ENCODE data around the gene EFCAB12.
"Not testable (repeated sequence)": the region's sequence is repeated elsewhere in the genome, so short reads cannot be mapped to it uniquely, and the experiment has no call there.

Gene EFCAB12

GRCh38 chr3:129384594-129385323 is 43.7 kb downstream of the EFCAB12 start:
- Histone ChIP-seq H3K27me3 (ENCODE audit: insufficient read depth, poor library complexity, severe bottlenecking) (no peaks in the 10 kb centered on the region), H3K27ac (replicated peaks) (no peak overlapping the region), H3K4me3 (replicated peaks; ENCODE audit: insufficient read depth, low read length) (no peak overlapping the region)
- peak; percentile 48 for TF ChIP-seq POLR2AphosphoS5 (IDR thresholded peaks at IDR 0.05; ENCODE audit: low read depth)
- TF ChIP-seq SPI1 (IDR thresholded peaks at IDR 0.05; ENCODE audit: borderline replicate concordance, low read depth) = no peak
- DNase-seq (ENCODE audit: low read depth in 1 of 2, low spot score in 1 of 2) = no peak

- H3K27me3 ChIP-seq (ENCODE audit: insufficient read depth, poor library complexity, severe bottlenecking); DNase-seq (ENCODE audit: low read depth in 1 of 2, low spot score in 1 of 2); H3K27ac ChIP-seq (replicated peaks); H3K4me3 ChIP-seq (replicated peaks; ENCODE audit: insufficient read depth, low read length): not testable (repeated sequence)
These were observed 44.3 kb downstream of the EFCAB12 start for GRCh38 chr3:129384103-129384502.

- Histone ChIP-seq H3K4me3 (replicated peaks; ENCODE audit: insufficient read depth, low read length) (no peak overlapping the region), H3K27me3 (ENCODE audit: insufficient read depth, poor library complexity, severe bottlenecking) (no peaks in the 10 kb centered on the region), H3K27ac (replicated peaks) (no peak overlapping the region)
- DNase-seq (ENCODE audit: low read depth in 1 of 2, low spot score in 1 of 2) = peak in 1 of 2 experiments; percentile 70
- TF ChIP-seq SPI1 (IDR thresholded peaks at IDR 0.05; ENCODE audit: borderline replicate concordance, low read depth) (no peak), CTCF (IDR thresholded peaks at IDR 0.05; ENCODE audit: insufficient read depth, low read length) (peak; percentile 57)
These were observed 45.1 kb downstream of the EFCAB12 start for GRCh38 chr3:129383292-129383860.

GRCh38 chr3:129382366-129382765 is 46.1 kb downstream of the EFCAB12 start:
- no peaks in the 10 kb centered on the region for H3K27me3 ChIP-seq (ENCODE audit: insufficient read depth, poor library complexity, severe bottlenecking)
- no peak overlapping the region for H3K27ac ChIP-seq (replicated peaks)
- TF ChIP-seq CTCF (IDR thresholded peaks at IDR 0.05; ENCODE audit: insufficient read depth, low read length) (no peak), GABPA (IDR thresholded peaks at IDR 0.05; ENCODE audit: low read depth) (no peak), SPI1 (IDR thresholded peaks at IDR 0.05; ENCODE audit: borderline replicate concordance, low read depth) (no peak), POLR2AphosphoS5 (IDR thresholded peaks at IDR 0.05; ENCODE audit: low read depth) (no peak), REST (IDR thresholded peaks at IDR 0.05; ENCODE audit: insufficient replicate concordance, low read depth) (no peak)
- DNase-seq (ENCODE audit: low read depth in 1 of 2, low spot score in 1 of 2) = no peak
- H3K4me3 ChIP-seq (replicated peaks; ENCODE audit: insufficient read depth, low read length) = no peak overlapping the region

- DNase-seq (ENCODE audit: low read depth in 1 of 2, low spot score in 1 of 2) = no peak
- TF ChIP-seq GABPA (IDR thresholded peaks at IDR 0.05; ENCODE audit: low read depth) = no peak
- Histone ChIP-seq H3K27me3 (ENCODE audit: insufficient read depth, poor library complexity, severe bottlenecking) (no peaks in the 10 kb centered on the region), H3K4me3 (replicated peaks; ENCODE audit: insufficient read depth, low read length) (no peak overlapping the region), H3K27ac (replicated peaks) (no peak overlapping the region)
These were observed 48.7 kb downstream of the EFCAB12 start for GRCh38 chr3:129379582-129380358.

- TF ChIP-seq GABPA (IDR thresholded peaks at IDR 0.05; ENCODE audit: low read depth) (no peak), REST (IDR thresholded peaks at IDR 0.05; ENCODE audit: insufficient replicate concordance, low read depth) (no peak), CTCF (IDR thresholded peaks at IDR 0.05; ENCODE audit: insufficient read depth, low read length) (no peak), POLR2AphosphoS5 (IDR thresholded peaks at IDR 0.05; ENCODE audit: low read depth) (no peak), SPI1 (IDR thresholded peaks at IDR 0.05; ENCODE audit: borderline replicate concordance, low read depth) (no peak)
- H3K27ac ChIP-seq (replicated peaks) = no peak overlapping the region
- DNase-seq (ENCODE audit: low read depth in 1 of 2, low spot score in 1 of 2) = no peak
- H3K27me3 ChIP-seq (ENCODE audit: insufficient read depth, poor library complexity, severe bottlenecking) = no peaks in the 10 kb centered on the region
- no peak overlapping the region for H3K4me3 ChIP-seq (replicated peaks; ENCODE audit: insufficient read depth, low read length)
These were observed 49.5 kb downstream of the EFCAB12 start for GRCh38 chr3:129378949-129379348.
